WTC11 (cell line): ENCODE results near the gene ITGA2.

Experiments used
- CREB1 ChIP-seq: sonication (generic); formaldehyde crosslinking; IDR thresholded peaks from 2 replicates; pipeline ENCODE4 v1.8.0; 2023; ENCODE audit warnings: mild to moderate bottlenecking, missing genetic modification reagents
- CREM ChIP-seq: sonication (generic); formaldehyde crosslinking; IDR thresholded peaks from 2 replicates; pipeline ENCODE4 v1.8.1; 2022; ENCODE audit warnings: mild to moderate bottlenecking, missing genetic modification reagents, moderate library complexity
- CTCF ChIP-seq: fragments of 200-600 bp; IDR thresholded peaks from 2 replicates; pipeline ENCODE4 v1.8.0; 2022; ENCODE audit warnings: antibody characterized with exemption
- TEAD4 ChIP-seq: sonication (generic); formaldehyde crosslinking; IDR thresholded peaks from 2 replicates; pipeline ENCODE4 v1.8.0; 2022; ENCODE audit warnings: mild to moderate bottlenecking, missing genetic modification reagents
- USF2 ChIP-seq: sonication (generic); formaldehyde crosslinking; IDR thresholded peaks from 2 replicates; pipeline ENCODE4 v1.8.1; 2023; ENCODE audit warnings: mild to moderate bottlenecking, missing genetic modification reagents, moderate library complexity

GRCh38 chr5:53039855-53040254 is 50.7 kb downstream of the ITGA2 start:
- no peak for TF ChIP-seq TEAD4 (CRISPR knock-in tag)
- TF ChIP-seq CTCF: no peak
- no peak for TF ChIP-seq CREB1 (CRISPR knock-in tag)
- TF ChIP-seq CREM (CRISPR knock-in tag): no peak
- no peak for TF ChIP-seq USF2
